Upper lobe of left lung (tissue), 4 donors: ENCODE results near the gene SCUBE1.

ENCODE experiments used
- POLR2A ChIP-seq, 4 donors: fragments of 450-650 bp; IDR thresholded peaks; one replicate each; pipeline ENCODE4 v1.5.1; 2016 to 2017; ENCODE audit warnings: antibody characterized with exemption in 4 of 4, mild to moderate bottlenecking in 2 of 4
- POLR2AphosphoS5 ChIP-seq, 2 donors: sonication (generic); formaldehyde crosslinking; IDR thresholded peaks; one replicate each; pipeline ENCODE4 v1.5.1; 2017; ENCODE audit warnings: antibody characterized with exemption in 2 of 2
- TF ChIP-seq, protein P1 (sequence below), 6 experiments: fragments of 450-650 bp in 4 of 6; fragments of 200-600 bp in 2 of 6; sonication (generic) in 2 of 6; IDR thresholded peaks; one replicate each; pipeline ENCODE4 v1.5.1; 2016 to 2019; ENCODE audit warnings: antibody characterized with exemption in 6 of 6

GRCh38 chr22:43390166-43390565, 47.0 kb upstream of the SCUBE1 start:
- no peak for TF ChIP-seq POLR2AphosphoS5 (IDR thresholded peaks at IDR 0.05)
- TF ChIP-seq, protein P1, sequence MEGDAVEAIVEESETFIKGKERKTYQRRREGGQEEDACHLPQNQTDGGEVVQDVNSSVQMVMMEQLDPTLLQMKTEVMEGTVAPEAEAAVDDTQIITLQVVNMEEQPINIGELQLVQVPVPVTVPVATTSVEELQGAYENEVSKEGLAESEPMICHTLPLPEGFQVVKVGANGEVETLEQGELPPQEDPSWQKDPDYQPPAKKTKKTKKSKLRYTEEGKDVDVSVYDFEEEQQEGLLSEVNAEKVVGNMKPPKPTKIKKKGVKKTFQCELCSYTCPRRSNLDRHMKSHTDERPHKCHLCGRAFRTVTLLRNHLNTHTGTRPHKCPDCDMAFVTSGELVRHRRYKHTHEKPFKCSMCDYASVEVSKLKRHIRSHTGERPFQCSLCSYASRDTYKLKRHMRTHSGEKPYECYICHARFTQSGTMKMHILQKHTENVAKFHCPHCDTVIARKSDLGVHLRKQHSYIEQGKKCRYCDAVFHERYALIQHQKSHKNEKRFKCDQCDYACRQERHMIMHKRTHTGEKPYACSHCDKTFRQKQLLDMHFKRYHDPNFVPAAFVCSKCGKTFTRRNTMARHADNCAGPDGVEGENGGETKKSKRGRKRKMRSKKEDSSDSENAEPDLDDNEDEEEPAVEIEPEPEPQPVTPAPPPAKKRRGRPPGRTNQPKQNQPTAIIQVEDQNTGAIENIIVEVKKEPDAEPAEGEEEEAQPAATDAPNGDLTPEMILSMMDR (IDR thresholded peaks at IDR 0.05): no peak
- no peak for TF ChIP-seq POLR2A (IDR thresholded peaks at IDR 0.05)
